ENCODE results near the gene MCM7.

DNA sequence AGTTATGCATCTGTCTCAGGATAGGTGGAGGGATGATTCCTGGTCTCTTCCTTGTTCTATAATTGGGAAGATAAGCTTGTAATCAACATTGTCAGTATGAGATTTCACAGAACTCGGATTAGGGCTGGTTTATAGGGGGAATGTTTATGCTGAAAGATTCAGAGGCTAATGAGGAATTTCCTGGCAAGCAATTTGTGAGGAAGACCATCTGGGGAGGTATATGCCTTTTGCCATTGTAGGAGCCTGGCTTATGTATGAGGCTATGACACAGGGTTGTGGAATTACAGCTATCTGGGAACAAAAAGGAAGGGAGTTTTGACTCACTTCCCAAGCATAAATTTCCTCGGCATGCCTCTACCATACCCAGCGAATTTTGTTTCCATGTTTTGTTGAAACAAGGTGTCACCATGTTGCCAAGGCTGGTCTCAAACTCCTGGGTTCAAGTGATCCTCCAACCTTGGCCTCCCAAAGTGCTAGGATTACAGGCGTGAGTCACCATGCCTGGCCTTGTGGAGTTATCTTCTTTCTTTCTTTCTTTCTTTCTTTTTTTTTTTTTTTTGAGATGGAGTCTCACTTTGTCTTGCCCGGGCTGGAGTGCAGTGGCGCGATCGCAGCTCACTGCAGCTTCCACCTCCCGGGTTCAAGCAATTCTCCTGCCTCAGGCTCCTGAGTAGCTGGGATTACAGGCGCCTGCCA is 14.0 kb downstream of the MCM7 start:
- TF ChIP-seq, protein P1, sequence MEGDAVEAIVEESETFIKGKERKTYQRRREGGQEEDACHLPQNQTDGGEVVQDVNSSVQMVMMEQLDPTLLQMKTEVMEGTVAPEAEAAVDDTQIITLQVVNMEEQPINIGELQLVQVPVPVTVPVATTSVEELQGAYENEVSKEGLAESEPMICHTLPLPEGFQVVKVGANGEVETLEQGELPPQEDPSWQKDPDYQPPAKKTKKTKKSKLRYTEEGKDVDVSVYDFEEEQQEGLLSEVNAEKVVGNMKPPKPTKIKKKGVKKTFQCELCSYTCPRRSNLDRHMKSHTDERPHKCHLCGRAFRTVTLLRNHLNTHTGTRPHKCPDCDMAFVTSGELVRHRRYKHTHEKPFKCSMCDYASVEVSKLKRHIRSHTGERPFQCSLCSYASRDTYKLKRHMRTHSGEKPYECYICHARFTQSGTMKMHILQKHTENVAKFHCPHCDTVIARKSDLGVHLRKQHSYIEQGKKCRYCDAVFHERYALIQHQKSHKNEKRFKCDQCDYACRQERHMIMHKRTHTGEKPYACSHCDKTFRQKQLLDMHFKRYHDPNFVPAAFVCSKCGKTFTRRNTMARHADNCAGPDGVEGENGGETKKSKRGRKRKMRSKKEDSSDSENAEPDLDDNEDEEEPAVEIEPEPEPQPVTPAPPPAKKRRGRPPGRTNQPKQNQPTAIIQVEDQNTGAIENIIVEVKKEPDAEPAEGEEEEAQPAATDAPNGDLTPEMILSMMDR (conservative IDR thresholded peaks at IDR 0.05 in 1 of 2, IDR thresholded peaks at IDR 0.05 in 1 of 2; ENCODE audit: low read depth in 1 of 2, low read length in 2 of 2): no peak
- TF ChIP-seq EZH2 (IDR thresholded peaks at IDR 0.05; ENCODE audit: low read length, missing control alignments): no peak

All from fibroblast of lung (primary cell).